ENCODE results near the gene MAPKAP1.
"Not testable (repeated sequence)": the region's sequence is repeated elsewhere in the genome, so short reads cannot be mapped to it uniquely, and the experiment has no call there.

The MAPKAP1 gene

DNA sequence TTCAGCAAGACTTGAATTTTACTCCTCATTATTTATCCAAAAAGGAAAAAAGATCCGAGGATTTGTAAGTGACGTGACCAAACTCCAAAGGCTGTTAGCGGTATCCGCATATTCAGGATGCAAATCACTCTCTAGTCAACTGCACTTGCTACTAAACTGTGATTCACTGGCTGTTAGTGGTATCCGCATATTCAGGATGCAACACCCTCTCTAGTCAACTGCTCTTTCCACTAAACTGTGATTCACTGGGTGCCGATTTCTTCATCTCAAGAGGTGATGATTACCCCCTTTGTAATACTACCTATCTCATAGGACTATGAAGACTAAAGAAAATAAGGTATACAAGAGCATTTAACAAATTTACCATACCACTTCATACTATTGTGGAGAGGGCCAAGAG lies 5.7 kb downstream of the MAPKAP1 start:
- peak; percentile 98 for DNase-seq (ENCODE audit: low read depth)
- TF ChIP-seq, protein P1, sequence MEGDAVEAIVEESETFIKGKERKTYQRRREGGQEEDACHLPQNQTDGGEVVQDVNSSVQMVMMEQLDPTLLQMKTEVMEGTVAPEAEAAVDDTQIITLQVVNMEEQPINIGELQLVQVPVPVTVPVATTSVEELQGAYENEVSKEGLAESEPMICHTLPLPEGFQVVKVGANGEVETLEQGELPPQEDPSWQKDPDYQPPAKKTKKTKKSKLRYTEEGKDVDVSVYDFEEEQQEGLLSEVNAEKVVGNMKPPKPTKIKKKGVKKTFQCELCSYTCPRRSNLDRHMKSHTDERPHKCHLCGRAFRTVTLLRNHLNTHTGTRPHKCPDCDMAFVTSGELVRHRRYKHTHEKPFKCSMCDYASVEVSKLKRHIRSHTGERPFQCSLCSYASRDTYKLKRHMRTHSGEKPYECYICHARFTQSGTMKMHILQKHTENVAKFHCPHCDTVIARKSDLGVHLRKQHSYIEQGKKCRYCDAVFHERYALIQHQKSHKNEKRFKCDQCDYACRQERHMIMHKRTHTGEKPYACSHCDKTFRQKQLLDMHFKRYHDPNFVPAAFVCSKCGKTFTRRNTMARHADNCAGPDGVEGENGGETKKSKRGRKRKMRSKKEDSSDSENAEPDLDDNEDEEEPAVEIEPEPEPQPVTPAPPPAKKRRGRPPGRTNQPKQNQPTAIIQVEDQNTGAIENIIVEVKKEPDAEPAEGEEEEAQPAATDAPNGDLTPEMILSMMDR (IDR thresholded peaks at IDR 0.05; ENCODE audit: insufficient read depth, low read depth, low read length, missing control alignments) = no peak
- H3K4me3 ChIP-seq (ENCODE audit: low read length) = no peak overlapping the region

DNA sequence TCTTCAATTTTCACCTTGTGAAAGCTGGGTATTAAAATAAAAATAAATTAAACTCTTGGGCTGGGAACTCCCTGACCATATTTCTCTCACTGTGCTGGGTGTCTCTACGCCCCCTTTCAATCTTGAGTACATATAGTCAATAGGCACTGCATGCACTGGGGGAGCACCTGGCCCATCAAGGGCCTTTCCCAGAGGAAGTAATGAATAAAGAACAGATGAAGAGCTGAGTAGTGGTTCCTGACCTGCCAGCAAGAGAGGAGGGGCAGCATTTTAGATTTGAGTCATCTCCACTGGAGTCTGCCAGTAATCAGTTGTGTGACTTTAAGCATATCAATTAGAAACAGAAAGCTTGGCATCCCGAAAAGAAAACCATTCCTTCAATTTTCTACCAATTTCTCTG lies 6.2 kb downstream of the MAPKAP1 start:
- H3K4me3 ChIP-seq (ENCODE audit: low read length) = no peak overlapping the region
- TF ChIP-seq, protein P1 (IDR thresholded peaks at IDR 0.05; ENCODE audit: insufficient read depth, low read depth, low read length, missing control alignments) = no peak
- peak; percentile 28 for DNase-seq (ENCODE audit: low read depth)

DNA sequence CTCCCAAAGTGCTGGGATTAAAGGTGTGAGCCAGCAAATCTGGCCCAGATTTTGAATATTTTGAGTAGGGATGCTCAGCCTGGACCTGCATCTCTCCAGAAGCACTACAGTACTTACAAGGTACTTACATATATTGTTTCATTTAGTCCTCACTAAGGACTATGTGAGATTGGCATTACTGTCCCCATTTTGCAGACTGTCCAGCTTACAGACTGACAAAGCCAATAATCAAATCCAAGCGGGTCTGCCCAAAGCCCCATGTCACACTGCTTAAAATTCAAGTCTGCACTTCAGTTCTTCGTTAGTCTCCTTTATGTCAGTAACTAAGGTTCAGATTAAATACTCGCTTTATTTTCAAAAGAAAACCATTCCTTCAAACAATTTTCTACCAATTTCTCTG lies 7.1 kb downstream of the MAPKAP1 start:
- TF ChIP-seq, protein P1 (IDR thresholded peaks at IDR 0.05; ENCODE audit: insufficient read depth, low read depth, low read length, missing control alignments) = no peak
- no peak overlapping the region for H3K4me3 ChIP-seq (ENCODE audit: low read length)
- DNase-seq (ENCODE audit: low read depth) = no peak

GRCh38 chr9:125696106-125696647 lies 10.8 kb downstream of the MAPKAP1 start:
- no peak for DNase-seq (ENCODE audit: low read depth)
- TF ChIP-seq, protein P1 (IDR thresholded peaks at IDR 0.05; ENCODE audit: insufficient read depth, low read depth, low read length, missing control alignments) = no peak
- no peak overlapping the region for H3K4me3 ChIP-seq (ENCODE audit: low read length)

DNA sequence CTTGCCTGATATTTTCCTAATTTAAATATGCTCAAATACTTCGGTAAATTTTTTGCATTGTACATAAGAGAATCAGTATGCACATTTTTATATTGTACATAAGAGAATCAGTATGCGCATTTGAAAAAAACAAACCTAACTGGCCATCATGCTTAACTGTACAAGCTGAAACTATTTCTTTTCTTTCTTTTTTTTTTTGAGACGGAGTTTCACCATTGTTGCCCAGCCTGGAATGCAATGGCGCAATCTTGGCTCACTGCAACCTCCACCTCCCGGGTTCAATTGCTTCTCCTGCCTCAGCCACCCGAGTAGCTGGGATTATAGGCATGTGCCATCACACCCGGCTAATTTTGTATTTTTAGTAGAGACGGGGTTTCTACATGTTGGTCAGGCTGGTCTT lies 11.5 kb downstream of the MAPKAP1 start:
- DNase-seq (ENCODE audit: low read depth); H3K4me3 ChIP-seq (ENCODE audit: low read length): not testable (repeated sequence)

DNA sequence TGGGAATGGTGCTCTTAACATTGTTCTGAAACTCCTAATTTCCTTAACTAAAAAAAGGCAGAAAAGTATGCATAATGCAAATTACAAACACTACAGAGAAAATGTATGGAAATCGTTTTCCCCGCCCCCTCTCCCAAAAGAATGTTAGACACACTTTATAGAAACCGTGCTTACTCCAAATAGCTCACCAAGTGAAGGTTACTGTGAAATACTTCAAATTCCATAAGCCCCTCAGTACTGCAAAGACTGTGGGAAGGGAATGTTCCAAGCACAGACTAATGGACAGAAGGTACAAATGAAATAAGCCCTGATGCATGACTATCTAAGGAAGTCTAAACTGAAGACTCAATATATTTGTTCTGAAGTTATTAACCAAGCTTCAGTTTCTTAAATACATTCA lies 12.5 kb downstream of the MAPKAP1 start:
- no peak for DNase-seq (ENCODE audit: low read depth)
- no peak overlapping the region for H3K4me3 ChIP-seq (ENCODE audit: low read length)
- TF ChIP-seq, protein P1 (IDR thresholded peaks at IDR 0.05; ENCODE audit: insufficient read depth, low read depth, low read length, missing control alignments) = no peak

- DNase-seq (ENCODE audit: low read depth); H3K4me3 ChIP-seq (ENCODE audit: low read length): not testable (repeated sequence)
Observed at GRCh38 chr9:125693492-125693891, 13.5 kb downstream of the MAPKAP1 start.

DNA sequence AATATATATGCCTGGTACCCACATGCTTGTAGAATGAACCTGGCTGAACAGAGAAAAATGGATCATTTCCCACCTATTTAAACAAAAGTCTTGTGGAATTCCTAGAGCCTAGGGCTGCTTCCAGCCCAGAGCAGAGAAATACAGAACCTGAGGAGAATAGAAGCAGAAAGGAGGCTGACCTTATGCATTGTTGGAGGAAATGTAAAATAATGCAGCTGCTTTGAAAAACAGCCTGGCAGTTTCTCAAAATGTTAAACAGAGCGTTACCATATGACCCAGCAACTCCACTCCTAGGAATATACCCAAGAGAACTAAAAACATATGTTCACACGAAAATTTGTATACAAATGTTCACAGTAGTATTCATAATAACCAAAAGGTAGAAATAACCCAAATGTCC lies 15.1 kb downstream of the MAPKAP1 start:
- no peak for DNase-seq (ENCODE audit: low read depth)
- H3K4me3 ChIP-seq (ENCODE audit: low read length) = no peak overlapping the region
- TF ChIP-seq, protein P1 (IDR thresholded peaks at IDR 0.05; ENCODE audit: insufficient read depth, low read depth, low read length, missing control alignments) = no peak
